ENCODE measurements around the gene PLD1.
A peak's percentile ranks its signal among the peaks of the same experiment; 100 is the strongest.
"Not testable (repeated sequence)": the region's sequence is repeated elsewhere in the genome, so short reads cannot be mapped to it uniquely, and the experiment has no call there.

PLD1 gene

GRCh38 chr3:171748064-171748924 is 62.0 kb downstream of the PLD1 start:
- peaks cover 6% of the 10 kb centered on the region for H3K4me1 ChIP-seq (ENCODE audit: control insufficient read depth, low read depth, low read length)
- H3K36me3 ChIP-seq (ENCODE audit: control insufficient read depth, insufficient read depth, low read length): no peaks in the 10 kb centered on the region
- no peak overlapping the region for H3K4me2 ChIP-seq (ENCODE audit: low read length)
- H2BK15ac ChIP-seq (replicated peaks; ENCODE audit: low read depth): no peak overlapping the region
- H4K5ac ChIP-seq (ENCODE audit: low read length): no peak overlapping the region
- peak; percentile 41 for DNase-seq
- H3K56ac ChIP-seq (ENCODE audit: low read length): no peak overlapping the region
- no peak overlapping the region for H3K23ac ChIP-seq (ENCODE audit: low read length)
- H4K8ac ChIP-seq (ENCODE audit: low read depth, low read length): no peak overlapping the region
- no peak overlapping the region for H3K9ac ChIP-seq (ENCODE audit: low read length)
- no CpG with 5 or more reads among the region's 7 CpGs for WGBS (ENCODE audit: extremely low coverage, insufficient coverage, low lambda C conversion rate)
- H3K79me2 ChIP-seq (ENCODE audit: control insufficient read depth, insufficient read depth, low read length): no peaks in the 10 kb centered on the region
- no peak overlapping the region for H2AK5ac ChIP-seq (ENCODE audit: low read length)
- H3K4ac ChIP-seq (ENCODE audit: low read depth, low read length): no peak overlapping the region
- no peak overlapping the region for H3K18ac ChIP-seq (ENCODE audit: low read length)
- no peak overlapping the region for H2BK5ac ChIP-seq (ENCODE audit: low read length)
- H3K27me3 ChIP-seq (ENCODE audit: insufficient read depth, low read length, poor library complexity): no peaks in the 10 kb centered on the region
- no peak overlapping the region for H3K27ac ChIP-seq (ENCODE audit: low read depth, low read length)
- no peak overlapping the region for H2BK120ac ChIP-seq (ENCODE audit: low read depth, low read length)
- no peak overlapping the region for H3K4me3 ChIP-seq (ENCODE audit: low read length)
- H3K79me1 ChIP-seq (ENCODE audit: low read length): no peaks in the 10 kb centered on the region

- H3K27me3 ChIP-seq (ENCODE audit: insufficient read depth, low read length, poor library complexity): no peaks in the 10 kb centered on the region
- no peak overlapping the region for H3K27ac ChIP-seq (ENCODE audit: low read depth, low read length)
- H3K79me2 ChIP-seq (ENCODE audit: control insufficient read depth, insufficient read depth, low read length): no peaks in the 10 kb centered on the region
- no peak overlapping the region for H3K4me3 ChIP-seq (ENCODE audit: low read length)
- peaks cover 6% of the 10 kb centered on the region for H3K4me1 ChIP-seq (ENCODE audit: control insufficient read depth, low read depth, low read length)
- H3K56ac ChIP-seq (ENCODE audit: low read length): no peak overlapping the region
- no peak for DNase-seq
- no peak overlapping the region for H3K4ac ChIP-seq (ENCODE audit: low read depth, low read length)
- H3K36me3 ChIP-seq (ENCODE audit: control insufficient read depth, insufficient read depth, low read length): no peaks in the 10 kb centered on the region
- H3K4me2 ChIP-seq (ENCODE audit: low read length): no peak overlapping the region
- H2BK5ac ChIP-seq (ENCODE audit: low read length): no peak overlapping the region
- no peak overlapping the region for H4K8ac ChIP-seq (ENCODE audit: low read depth, low read length)
- WGBS (ENCODE audit: extremely low coverage, insufficient coverage, low lambda C conversion rate): no CpG with 5 or more reads among the region's 2 CpGs
- H2BK15ac ChIP-seq (replicated peaks; ENCODE audit: low read depth): no peak overlapping the region
- no peak overlapping the region for H3K23ac ChIP-seq (ENCODE audit: low read length)
- no peak overlapping the region for H3K18ac ChIP-seq (ENCODE audit: low read length)
- no peak overlapping the region for H3K9ac ChIP-seq (ENCODE audit: low read length)
- H4K5ac ChIP-seq (ENCODE audit: low read length): no peak overlapping the region
- H3K79me1 ChIP-seq (ENCODE audit: low read length): no peaks in the 10 kb centered on the region
- H2BK120ac ChIP-seq (ENCODE audit: low read depth, low read length): no peak overlapping the region
- no peak overlapping the region for H2AK5ac ChIP-seq (ENCODE audit: low read length)
Observed at GRCh38 chr3:171747223-171747920, 62.9 kb downstream of the PLD1 start.

GRCh38 chr3:171746320-171747222 is 63.7 kb downstream of the PLD1 start:
- not testable (repeated sequence) for H3K56ac ChIP-seq (ENCODE audit: low read length); H4K5ac ChIP-seq (ENCODE audit: low read length); H3K9ac ChIP-seq (ENCODE audit: low read length); H3K18ac ChIP-seq (ENCODE audit: low read length); H2AK5ac ChIP-seq (ENCODE audit: low read length); H2BK5ac ChIP-seq (ENCODE audit: low read length); H3K23ac ChIP-seq (ENCODE audit: low read length); H3K36me3 ChIP-seq (ENCODE audit: control insufficient read depth, insufficient read depth, low read length); H4K8ac ChIP-seq (ENCODE audit: low read depth, low read length); H3K4me3 ChIP-seq (ENCODE audit: low read length); H3K79me1 ChIP-seq (ENCODE audit: low read length); H3K4ac ChIP-seq (ENCODE audit: low read depth, low read length); H3K4me2 ChIP-seq (ENCODE audit: low read length); H3K4me1 ChIP-seq (ENCODE audit: control insufficient read depth, low read depth, low read length); DNase-seq; H2BK120ac ChIP-seq (ENCODE audit: low read depth, low read length); H3K27me3 ChIP-seq (ENCODE audit: insufficient read depth, low read length, poor library complexity); H3K27ac ChIP-seq (ENCODE audit: low read depth, low read length); H3K79me2 ChIP-seq (ENCODE audit: control insufficient read depth, insufficient read depth, low read length); H2BK15ac ChIP-seq (replicated peaks; ENCODE audit: low read depth)
- no CpG with 5 or more reads among the region's 11 CpGs for WGBS (ENCODE audit: extremely low coverage, insufficient coverage, low lambda C conversion rate)

- DNase-seq: no peak
Observed at GRCh38 chr3:171745577-171746319, 64.5 kb downstream of the PLD1 start.

GRCh38 chr3:171744158-171744741 is 66.0 kb downstream of the PLD1 start:
- H2BK5ac ChIP-seq (ENCODE audit: low read length): no peak overlapping the region
- H4K8ac ChIP-seq (ENCODE audit: low read depth, low read length): no peak overlapping the region
- no peak overlapping the region for H2BK15ac ChIP-seq (replicated peaks; ENCODE audit: low read depth)
- no peak overlapping the region for H3K23ac ChIP-seq (ENCODE audit: low read length)
- H4K5ac ChIP-seq (ENCODE audit: low read length): no peak overlapping the region
- no peak overlapping the region for H3K4me2 ChIP-seq (ENCODE audit: low read length)
- H3K18ac ChIP-seq (ENCODE audit: low read length): no peak overlapping the region
- no peaks in the 10 kb centered on the region for H3K27me3 ChIP-seq (ENCODE audit: insufficient read depth, low read length, poor library complexity)
- no peak overlapping the region for H3K4me3 ChIP-seq (ENCODE audit: low read length)
- no peak overlapping the region for H3K9ac ChIP-seq (ENCODE audit: low read length)
- DNase-seq: no peak
- no CpG with 5 or more reads among the region's 5 CpGs for WGBS (ENCODE audit: extremely low coverage, insufficient coverage, low lambda C conversion rate)
- H3K4ac ChIP-seq (ENCODE audit: low read depth, low read length): no peak overlapping the region
- peaks cover 4% of the 10 kb centered on the region for H3K4me1 ChIP-seq (ENCODE audit: control insufficient read depth, low read depth, low read length)
- no peak overlapping the region for H3K56ac ChIP-seq (ENCODE audit: low read length)
- H2AK5ac ChIP-seq (ENCODE audit: low read length): no peak overlapping the region
- H3K27ac ChIP-seq (ENCODE audit: low read depth, low read length): no peak overlapping the region
- H3K36me3 ChIP-seq (ENCODE audit: control insufficient read depth, insufficient read depth, low read length): no peaks in the 10 kb centered on the region
- no peaks in the 10 kb centered on the region for H3K79me2 ChIP-seq (ENCODE audit: control insufficient read depth, insufficient read depth, low read length)
- no peak overlapping the region for H2BK120ac ChIP-seq (ENCODE audit: low read depth, low read length)
- H3K79me1 ChIP-seq (ENCODE audit: low read length): no peaks in the 10 kb centered on the region

More at GRCh38 chr3:171745577-171746319, 64.5 kb downstream of the PLD1 start:
- H4K8ac ChIP-seq (ENCODE audit: low read depth, low read length): no peak overlapping the region
- no peak overlapping the region for H2BK120ac ChIP-seq (ENCODE audit: low read depth, low read length)
- WGBS (ENCODE audit: extremely low coverage, insufficient coverage, low lambda C conversion rate): no CpG with 5 or more reads among the region's 40 CpGs
- no peak overlapping the region for H2AK5ac ChIP-seq (ENCODE audit: low read length)
- H3K23ac ChIP-seq (ENCODE audit: low read length): no peak overlapping the region
- no peaks in the 10 kb centered on the region for H3K27me3 ChIP-seq (ENCODE audit: insufficient read depth, low read length, poor library complexity)
- H3K56ac ChIP-seq (ENCODE audit: low read length): no peak overlapping the region
- H3K9ac ChIP-seq (ENCODE audit: low read length): no peak overlapping the region
- no peak overlapping the region for H3K4me3 ChIP-seq (ENCODE audit: low read length)
- no peak overlapping the region for H3K4ac ChIP-seq (ENCODE audit: low read depth, low read length)
- H3K36me3 ChIP-seq (ENCODE audit: control insufficient read depth, insufficient read depth, low read length): no peaks in the 10 kb centered on the region
- H3K4me1 ChIP-seq (ENCODE audit: control insufficient read depth, low read depth, low read length): peaks cover 6% of the 10 kb centered on the region
- no peak overlapping the region for H3K18ac ChIP-seq (ENCODE audit: low read length)
- H4K5ac ChIP-seq (ENCODE audit: low read length): no peak overlapping the region
- H2BK5ac ChIP-seq (ENCODE audit: low read length): no peak overlapping the region
- H3K79me2 ChIP-seq (ENCODE audit: control insufficient read depth, insufficient read depth, low read length): no peaks in the 10 kb centered on the region
- no peak overlapping the region for H3K27ac ChIP-seq (ENCODE audit: low read depth, low read length)
- H3K4me2 ChIP-seq (ENCODE audit: low read length): no peak overlapping the region
- H2BK15ac ChIP-seq (replicated peaks; ENCODE audit: low read depth): no peak overlapping the region
- H3K79me1 ChIP-seq (ENCODE audit: low read length): no peaks in the 10 kb centered on the region

Measured in mesendoderm (in vitro differentiated cells).